Spinal cord (tissue), 10 donors: ENCODE measurements around the gene MMP20. TPM values are rescaled to one million over a fixed set of nuclear protein-coding genes. Genes with fewer than 3 reads are reported as not detected.

Experiments
- DNase-seq, 6 donors: peaks; one replicate each; pipeline versions ENCODE4 v3.0.0 to v3.0.0-alpha.2; 2013 to 2015; ENCODE audit warnings: low spot score in 6 of 6, low read depth in 4 of 6
- H3K27ac ChIP-seq: one replicate; pipeline ENCODE4 v1.5.1; 2013; ENCODE audit warnings: low read depth, low read length, control low read depth
- H3K27me3 ChIP-seq: one replicate; pipeline ENCODE4 v1.6.1; 2013; ENCODE audit warnings: low read length; ENCODE audit not compliant: control insufficient read depth, insufficient read depth
- H3K36me3 ChIP-seq: one replicate; pipeline ENCODE4 v1.6.1; 2013; ENCODE audit warnings: low read length; ENCODE audit not compliant: control insufficient read depth, insufficient read depth
- H3K4me1 ChIP-seq: one replicate; pipeline ENCODE4 v1.6.1; 2013; ENCODE audit warnings: low read length; ENCODE audit not compliant: control insufficient read depth, insufficient read depth
- H3K4me3 ChIP-seq: one replicate; pipeline ENCODE4 v1.5.1; 2013; ENCODE audit warnings: low read depth, low read length, control low read depth
- H3K9me3 ChIP-seq: one replicate; pipeline ENCODE4 v1.6.1; 2013; ENCODE audit warnings: low read length; ENCODE audit not compliant: control insufficient read depth, insufficient read depth
- WGBS: methylation state at CpG from one replicate; pipeline ENCODE4 v1.1.5; 2013; ENCODE audit warnings: missing lambda C conversion rate; ENCODE audit not compliant: insufficient coverage; 5-methylcytosine and 5-hydroxymethylcytosine counted together
- polyA plus RNA-seq, 2 donors: library from polyadenylated mRNA; unstranded; fragments of 120-200 nt; gene quantifications; one replicate each; pipeline ENCODE4 v1.2.1, GENCODE V29; 2013; ENCODE audit not compliant: insufficient read length in 2 of 2
- total RNA-seq, 2 donors: library from RNA; depleted of rRNA in 1 of 2; stranded (reverse); fragments of 120-200 nt in 1 of 2; fragments of >200 nt in 1 of 2; gene quantifications; one replicate each; pipeline versions ENCODE4 v1.2.3 to v1.2.4, GENCODE V29; 2013 to 2014
- donor health status: healthy.

The MMP20 gene
- total and polyA plus RNA-seq, 4 donors, result 0.10 TPM; not detected in 3

GRCh38 chr11:102600666-102601065, 24.5 kb downstream of the MMP20 start:
- H3K4me3 ChIP-seq, result no peak overlapping the region
- H3K27me3 ChIP-seq, result no peaks in the 10 kb centered on the region
- no peak for DNase-seq
- no peaks in the 10 kb centered on the region for H3K9me3 ChIP-seq
- peaks cover 5% of the 10 kb centered on the region for H3K4me1 ChIP-seq
- 92% methylated on average over 3 of the region's 3 CpGs for WGBS
- H3K27ac ChIP-seq, result no peak overlapping the region
- H3K36me3 ChIP-seq, result no peaks in the 10 kb centered on the region

GRCh38 chr11:102599642-102600261, 25.4 kb downstream of the MMP20 start:
- no peak overlapping the region for H3K27ac ChIP-seq
- peaks cover 5% of the 10 kb centered on the region for H3K4me1 ChIP-seq
- no peaks in the 10 kb centered on the region for H3K27me3 ChIP-seq
- H3K9me3 ChIP-seq, result no peaks in the 10 kb centered on the region
- no peak overlapping the region for H3K4me3 ChIP-seq
- no peaks in the 10 kb centered on the region for H3K36me3 ChIP-seq
- DNase-seq, result no peak
- WGBS, result no CpG with 5 or more reads among the region's 3 CpGs

GRCh38 chr11:102598272-102598671, 26.9 kb downstream of the MMP20 start:
- Histone ChIP-seq H3K27me3 (no peaks in the 10 kb centered on the region), H3K4me3 (no peak overlapping the region), H3K4me1 (peaks cover 2% of the 10 kb centered on the region), H3K9me3 (no peaks in the 10 kb centered on the region), H3K36me3 (no peaks in the 10 kb centered on the region), H3K27ac (no peak overlapping the region)
- no peak for DNase-seq
- 100% methylated on average over 1 of the region's 1 CpG for WGBS

GRCh38 chr11:102596578-102596977, 28.6 kb downstream of the MMP20 start:
- Histone ChIP-seq H3K9me3 (no peaks in the 10 kb centered on the region), H3K27ac (no peak overlapping the region)
- no peak for DNase-seq

GRCh38 chr11:102592634-102593581, 32.2 kb downstream of the MMP20 start:
- H3K4me3 ChIP-seq, result no peak overlapping the region
- H3K4me1 ChIP-seq, result no peaks in the 10 kb centered on the region
- 81% methylated on average over 5 of the region's 11 CpGs for WGBS

More at GRCh38 chr11:102596578-102596977, 28.6 kb downstream of the MMP20 start:
- H3K4me3 ChIP-seq, result no peak overlapping the region
- no peaks in the 10 kb centered on the region for H3K36me3 ChIP-seq
- H3K4me1 ChIP-seq, result no peaks in the 10 kb centered on the region
- no peaks in the 10 kb centered on the region for H3K27me3 ChIP-seq
- 93% methylated on average over 4 of the region's 6 CpGs for WGBS

GRCh38 chr11:102592131-102592530, 33.0 kb downstream of the MMP20 start:
- H3K9me3 ChIP-seq, result no peaks in the 10 kb centered on the region
- no peak overlapping the region for H3K27ac ChIP-seq
- H3K4me1 ChIP-seq, result no peaks in the 10 kb centered on the region
- H3K4me3 ChIP-seq, result no peak overlapping the region
- DNase-seq, result no peak
- H3K36me3 ChIP-seq, result no peaks in the 10 kb centered on the region
- no peaks in the 10 kb centered on the region for H3K27me3 ChIP-seq
- whole genome bisulfite sequencing, result no CpG with 5 or more reads among the region's 1 CpG

More at GRCh38 chr11:102592634-102593581, 32.2 kb downstream of the MMP20 start:
- Histone ChIP-seq H3K36me3 (no peaks in the 10 kb centered on the region), H3K27me3 (no peaks in the 10 kb centered on the region), H3K9me3 (no peaks in the 10 kb centered on the region), H3K27ac (no peak overlapping the region)
- no peak for DNase-seq

GRCh38 chr11:102591160-102591718, 33.9 kb downstream of the MMP20 start:
- no peaks in the 10 kb centered on the region for H3K27me3 ChIP-seq
- H3K4me1 ChIP-seq, result no peaks in the 10 kb centered on the region
- 78% methylated on average over 3 of the region's 5 CpGs for WGBS

GRCh38 chr11:102590276-102591049, 34.7 kb downstream of the MMP20 start:
- DNase-seq, result no peak
- WGBS, result 90% methylated on average over 3 of the region's 6 CpGs
- H3K27ac ChIP-seq, result no peak overlapping the region

More at GRCh38 chr11:102591160-102591718, 33.9 kb downstream of the MMP20 start:
- no peaks in the 10 kb centered on the region for H3K36me3 ChIP-seq
- no peaks in the 10 kb centered on the region for H3K9me3 ChIP-seq
- no peak overlapping the region for H3K4me3 ChIP-seq
- DNase-seq, result no peak
- H3K27ac ChIP-seq, result no peak overlapping the region

GRCh38 chr11:102589047-102589459, 36.1 kb downstream of the MMP20 start:
- peaks cover 2% of the 10 kb centered on the region for H3K9me3 ChIP-seq
- no peak for DNase-seq
- no peak overlapping the region for H3K4me3 ChIP-seq
- H3K4me1 ChIP-seq, result no peaks in the 10 kb centered on the region
- H3K27me3 ChIP-seq, result no peaks in the 10 kb centered on the region
- WGBS, result 87% methylated on average over 2 of the region's 2 CpGs
- H3K36me3 ChIP-seq, result no peaks in the 10 kb centered on the region
- no peak overlapping the region for H3K27ac ChIP-seq

More at GRCh38 chr11:102590276-102591049, 34.7 kb downstream of the MMP20 start:
- no peak overlapping the region for H3K4me3 ChIP-seq
- H3K36me3 ChIP-seq, result no peaks in the 10 kb centered on the region
- H3K27me3 ChIP-seq, result no peaks in the 10 kb centered on the region
- no peaks in the 10 kb centered on the region for H3K4me1 ChIP-seq
- no peaks in the 10 kb centered on the region for H3K9me3 ChIP-seq
